ENCODE results near the gene POLR1A. TPM values are rescaled to one million over a fixed set of nuclear protein-coding genes. Genes with fewer than 3 reads are reported as not detected.

The POLR1A gene
- total RNA-seq, 1 experiment from 2014 or later: 62.6 TPM

- ChIA-PET CTCF (no interaction called here), POLR2A (no interaction called here)
- Histone ChIP-seq H3K27me3 (ENCODE audit: control insufficient read depth, insufficient read depth, low read length) (no peaks in the 10 kb centered on the region), H3K27ac (ENCODE audit: low read length) (no peak overlapping the region), H3K36me3 (ENCODE audit: control insufficient read depth, insufficient read depth, low read length) (peaks cover 7% of the 10 kb centered on the region), H3K4me1 (ENCODE audit: control insufficient read depth, insufficient read depth, low read length) (no peaks in the 10 kb centered on the region), H3K9me3 (ENCODE audit: control insufficient read depth, insufficient read depth, low read depth, low read length) (no peaks in the 10 kb centered on the region), H3K4me3 (ENCODE audit: low read depth in 2 of 2, low read length in 2 of 2) (no peak overlapping the region)
- ATAC-seq (no peak), DNase-seq (ENCODE audit: low read depth, low spot score) (no peak)
- no peak for TF ChIP-seq POLR2AphosphoS5 (IDR thresholded peaks at IDR 0.05; ENCODE audit: low read depth, low read length)
- TF ChIP-seq REST (IDR thresholded peaks at IDR 0.05; ENCODE audit: insufficient read depth in 1 of 2, low read depth in 2 of 2, low read length in 1 of 2): no peak
- TF ChIP-seq SIN3A (IDR thresholded peaks at IDR 0.05; ENCODE audit: borderline replicate concordance, insufficient read depth, low read depth, low read length): no peak
- no peak for TF ChIP-seq CTCF (IDR thresholded peaks at IDR 0.05)
- no peak for TF ChIP-seq TCF7L2 (IDR thresholded peaks at IDR 0.05; ENCODE audit: low read depth, low read length)
- in situ Hi-C loops (cut with HindIII; ENCODE audit: low pct_unique_long_range_greater_than_20kb, low sequenced_read_pairs): no loop called here
- intact Hi-C loops (cut with micrococcal nuclease; ENCODE audit: unreplicated experiment): no loop called here
- BruUV-seq (replicated peaks): no TSS peak
Observed at GRCh38 chr2:86027922-86028765, 77.5 kb downstream of the POLR1A start.

- TF ChIP-seq REST (IDR thresholded peaks at IDR 0.05; ENCODE audit: insufficient read depth in 1 of 2, low read depth in 2 of 2, low read length in 1 of 2) (no peak), TCF7L2 (IDR thresholded peaks at IDR 0.05; ENCODE audit: low read depth, low read length) (no peak), POLR2AphosphoS5 (IDR thresholded peaks at IDR 0.05; ENCODE audit: low read depth, low read length) (no peak), SIN3A (IDR thresholded peaks at IDR 0.05; ENCODE audit: borderline replicate concordance, insufficient read depth, low read depth, low read length) (no peak), CTCF (IDR thresholded peaks at IDR 0.05) (no peak)
- POLR2A ChIA-PET: no interaction called here
- H3K27me3 ChIP-seq (ENCODE audit: control insufficient read depth, insufficient read depth, low read length): no peaks in the 10 kb centered on the region
- H3K27ac ChIP-seq (ENCODE audit: low read length): no peak overlapping the region
- H3K4me1 ChIP-seq (ENCODE audit: control insufficient read depth, insufficient read depth, low read length): no peaks in the 10 kb centered on the region
- H3K36me3 ChIP-seq (ENCODE audit: control insufficient read depth, insufficient read depth, low read length): peaks cover 3% of the 10 kb centered on the region; the same call in 1 of the 2 replicates
- DNase-seq (ENCODE audit: low read depth, low spot score) (no peak), ATAC-seq (no peak)
- CTCF ChIA-PET: no interaction called here
- no peak overlapping the region for H3K4me3 ChIP-seq (ENCODE audit: low read depth in 2 of 2, low read length in 2 of 2)
- H3K9me3 ChIP-seq (ENCODE audit: control insufficient read depth, insufficient read depth, low read depth, low read length): no peaks in the 10 kb centered on the region
- no TSS peak for BruUV-seq (replicated peaks)
- in situ Hi-C loops (cut with HindIII; ENCODE audit: low pct_unique_long_range_greater_than_20kb, low sequenced_read_pairs): no loop called here
- intact Hi-C loops (cut with micrococcal nuclease; ENCODE audit: unreplicated experiment): no loop called here
Observed at GRCh38 chr2:86027196-86027921, 78.3 kb downstream of the POLR1A start.

Measured in Panc1 (cell line).